ENCODE measurements around the gene AASDHPPT.

AASDHPPT gene

DNA sequence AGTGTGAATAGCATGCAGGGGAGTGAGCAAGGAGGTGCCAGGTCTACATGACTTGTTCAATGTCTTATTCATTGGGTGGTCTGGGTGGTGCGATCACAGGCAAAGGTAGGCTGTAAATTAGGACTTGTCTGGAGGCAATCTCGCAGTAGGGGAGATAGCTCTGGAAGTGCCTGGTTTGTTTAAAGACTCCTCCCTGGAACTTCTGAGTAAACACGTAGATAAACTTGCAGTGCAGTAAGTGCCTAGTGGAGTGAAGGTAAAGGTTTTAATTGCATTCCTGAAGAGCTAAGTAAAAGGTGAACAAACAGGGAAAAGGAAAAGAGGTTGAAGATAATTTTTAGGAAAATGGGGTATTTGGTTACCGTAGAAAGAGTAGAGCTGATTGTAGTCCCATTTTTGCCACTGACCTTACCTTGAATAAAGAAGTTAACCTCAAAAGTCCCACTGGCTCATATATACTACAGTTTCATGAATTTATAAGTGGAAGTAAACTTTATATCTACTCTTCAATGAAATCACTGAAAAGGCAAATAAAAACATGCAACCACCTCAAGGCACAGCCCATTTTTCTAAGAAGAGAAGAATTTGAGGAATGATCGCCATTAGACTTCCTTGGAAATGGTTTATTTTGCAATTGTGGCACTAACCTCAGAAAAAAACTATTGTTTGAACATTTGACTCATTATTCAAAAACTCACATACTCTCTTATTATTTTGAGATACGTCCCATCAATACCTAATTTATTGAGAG, 44.3 kb downstream of the AASDHPPT start:
- H3K9ac ChIP-seq: no peak overlapping the region
- H3K4me1 ChIP-seq: no peaks in the 10 kb centered on the region
- no peak overlapping the region for H3K4me2 ChIP-seq
- no peaks in the 10 kb centered on the region for H3K9me3 ChIP-seq
- no peaks in the 10 kb centered on the region for H3K36me3 ChIP-seq
- no peaks in the 10 kb centered on the region for H3K27me3 ChIP-seq
- H3K4me3 ChIP-seq: no peak overlapping the region
- H3K27ac ChIP-seq: no peak overlapping the region
- no peak for TF ChIP-seq Cebpa-rat (IDR thresholded peaks at IDR 0.05)
- no peaks in the 10 kb centered on the region for H4K20me1 ChIP-seq

DNA sequence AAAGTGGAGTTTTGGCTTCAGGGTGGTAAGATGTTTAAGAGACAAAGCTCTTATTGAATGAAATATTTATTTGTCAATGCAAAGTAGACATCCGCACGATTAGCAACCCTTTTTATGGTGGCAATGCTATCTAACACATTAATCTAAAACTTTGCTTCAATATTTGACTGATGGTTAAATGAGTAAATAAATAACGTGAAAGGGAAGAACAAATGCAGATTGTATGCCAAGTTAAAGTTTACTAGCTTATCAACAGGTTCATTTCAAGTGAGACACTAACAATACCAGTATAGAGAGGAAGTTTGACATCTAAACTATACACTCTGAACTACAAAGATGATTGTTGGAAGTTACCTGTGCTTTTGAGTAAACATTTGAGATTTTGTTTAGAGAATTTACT, 50.1 kb downstream of the AASDHPPT start:
- Histone ChIP-seq H4K20me1 (no peaks in the 10 kb centered on the region), H3K4me3 (no peak overlapping the region), H3K9me3 (no peaks in the 10 kb centered on the region), H3K27ac (no peak overlapping the region), H3K27me3 (no peaks in the 10 kb centered on the region), H3K4me1 (no peaks in the 10 kb centered on the region), H3K36me3 (no peaks in the 10 kb centered on the region), H3K9ac (no peak overlapping the region), H3K4me2 (no peak overlapping the region)
- TF ChIP-seq Cebpa-rat (IDR thresholded peaks at IDR 0.05): no peak

DNA sequence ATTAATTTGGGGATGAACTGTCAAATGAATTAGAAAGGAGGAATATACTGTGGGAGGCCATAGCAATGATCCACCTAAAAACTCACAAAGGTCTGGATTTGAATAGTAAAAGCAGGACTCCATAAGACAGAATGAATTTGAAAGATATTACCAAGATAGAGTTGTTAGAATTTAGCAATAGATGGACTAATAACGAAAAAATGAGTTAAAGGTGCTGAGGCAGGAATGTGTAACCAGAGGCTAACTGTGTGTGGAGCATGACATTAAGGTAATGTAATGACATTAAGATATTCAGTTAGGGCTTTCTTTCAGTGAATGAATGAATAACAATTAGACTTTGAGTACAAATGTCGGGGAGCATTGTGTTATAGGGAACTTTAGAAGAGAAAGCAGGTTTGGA, 51.3 kb downstream of the AASDHPPT start:
- no peak for TF ChIP-seq Cebpa-rat (IDR thresholded peaks at IDR 0.05)
- H3K27ac ChIP-seq: no peak overlapping the region

DNA sequence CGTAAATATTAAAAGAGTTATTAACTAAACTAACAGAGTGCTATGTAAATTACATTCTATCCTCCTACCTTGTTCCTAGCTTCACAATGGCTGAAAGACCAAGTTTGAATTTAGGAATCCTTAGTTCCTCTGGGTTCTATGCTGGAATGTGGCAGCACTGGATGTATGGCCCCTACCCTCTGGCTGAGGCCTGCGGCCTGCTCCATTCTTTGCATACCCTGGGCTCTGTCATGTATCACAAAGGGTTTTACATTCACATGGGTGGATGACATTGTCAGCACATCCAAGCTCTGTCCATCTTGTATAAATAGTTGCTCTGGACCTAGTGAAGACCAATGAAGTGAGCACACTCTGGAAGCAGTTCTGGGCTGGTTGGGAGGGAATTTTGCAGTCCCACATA, 54.5 kb downstream of the AASDHPPT start:
- Histone ChIP-seq H3K4me2 (no peak overlapping the region), H3K9ac (no peak overlapping the region), H4K20me1 (no peaks in the 10 kb centered on the region), H3K27ac (no peak overlapping the region), H3K4me1 (no peaks in the 10 kb centered on the region), H3K27me3 (no peaks in the 10 kb centered on the region), H3K36me3 (no peaks in the 10 kb centered on the region), H3K9me3 (no peaks in the 10 kb centered on the region), H3K4me3 (no peak overlapping the region)
- no peak for TF ChIP-seq Cebpa-rat (IDR thresholded peaks at IDR 0.05)

More for the DNA sequence above, 51.3 kb downstream of the AASDHPPT start:
- Histone ChIP-seq H3K4me2 (no peak overlapping the region), H4K20me1 (no peaks in the 10 kb centered on the region), H3K36me3 (no peaks in the 10 kb centered on the region), H3K27me3 (no peaks in the 10 kb centered on the region), H3K4me1 (no peaks in the 10 kb centered on the region), H3K9ac (no peak overlapping the region), H3K4me3 (no peak overlapping the region), H3K9me3 (no peaks in the 10 kb centered on the region)

DNA sequence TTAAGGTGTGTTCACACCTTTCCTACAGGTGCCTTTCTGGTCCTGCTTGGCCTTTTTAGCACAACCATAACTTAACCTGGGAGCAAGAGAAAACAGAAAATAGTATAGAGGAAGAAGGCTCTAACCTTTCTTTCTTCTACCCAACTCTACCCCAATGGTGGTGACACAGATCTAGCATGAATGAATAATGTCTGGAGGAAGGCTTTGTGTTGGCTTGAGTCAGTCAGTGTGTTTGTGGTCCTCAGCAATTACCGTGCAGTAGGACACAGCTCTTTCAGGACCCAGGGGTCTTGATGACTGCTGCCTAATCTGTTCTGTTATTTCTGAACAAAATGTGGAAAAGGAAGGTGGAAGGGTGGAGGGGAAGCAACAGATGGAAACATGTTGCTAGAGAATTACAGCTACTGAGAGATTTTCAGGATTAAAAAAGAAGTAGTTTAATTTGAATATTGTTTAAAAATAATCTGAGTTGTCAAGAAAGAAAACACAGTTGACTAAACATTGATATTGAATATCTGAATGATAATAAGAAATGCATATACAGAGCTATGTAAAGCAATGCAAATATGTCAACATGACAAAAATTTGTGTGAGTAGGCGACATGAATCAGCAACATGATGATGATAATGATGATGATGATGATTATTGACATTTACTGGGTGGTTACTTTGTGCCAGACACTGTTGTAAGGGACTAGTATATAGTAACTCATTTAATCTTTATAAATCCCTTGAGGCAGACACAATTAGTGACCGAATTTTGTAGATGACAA, 55.3 kb downstream of the AASDHPPT start:
- Histone ChIP-seq H3K9ac (no peak overlapping the region), H3K36me3 (no peaks in the 10 kb centered on the region)

DNA sequence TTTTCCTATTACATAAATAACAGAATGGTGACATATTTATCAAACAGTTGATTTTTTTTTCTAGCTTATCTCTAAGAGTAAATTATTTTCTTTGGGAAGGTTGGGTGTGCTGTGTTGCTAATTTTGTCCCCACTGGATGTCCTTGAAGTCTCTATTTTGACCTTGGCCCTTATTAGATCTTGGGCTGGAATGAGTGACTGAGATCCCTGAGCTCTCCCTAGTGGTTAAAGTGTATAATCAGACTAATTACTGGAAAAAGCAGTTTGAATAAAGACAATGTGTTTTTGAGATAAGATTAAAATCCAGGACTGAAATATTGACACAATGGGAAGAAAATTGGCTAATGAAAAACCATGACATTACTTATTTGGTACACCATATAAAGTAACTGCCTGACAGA, 56.1 kb downstream of the AASDHPPT start:
- H4K20me1 ChIP-seq: no peaks in the 10 kb centered on the region
- no peaks in the 10 kb centered on the region for H3K36me3 ChIP-seq
- no peak overlapping the region for H3K9ac ChIP-seq
- no peaks in the 10 kb centered on the region for H3K27me3 ChIP-seq
- no peaks in the 10 kb centered on the region for H3K4me1 ChIP-seq
- H3K27ac ChIP-seq: no peak overlapping the region
- H3K9me3 ChIP-seq: peaks cover 5% of the 10 kb centered on the region; the same call in 1 of the 2 replicates
- no peak for TF ChIP-seq Cebpa-rat (IDR thresholded peaks at IDR 0.05)
- H3K4me3 ChIP-seq: no peak overlapping the region
- no peak overlapping the region for H3K4me2 ChIP-seq

More for the DNA sequence above, 55.3 kb downstream of the AASDHPPT start:
- H3K27me3 ChIP-seq: no peaks in the 10 kb centered on the region
- no peak for TF ChIP-seq Cebpa-rat (IDR thresholded peaks at IDR 0.05)
- no peak overlapping the region for H3K4me3 ChIP-seq
- no peak overlapping the region for H3K4me2 ChIP-seq
- H3K4me1 ChIP-seq: no peaks in the 10 kb centered on the region
- no peak overlapping the region for H3K27ac ChIP-seq
- no peaks in the 10 kb centered on the region for H3K9me3 ChIP-seq
- no peaks in the 10 kb centered on the region for H4K20me1 ChIP-seq

DNA sequence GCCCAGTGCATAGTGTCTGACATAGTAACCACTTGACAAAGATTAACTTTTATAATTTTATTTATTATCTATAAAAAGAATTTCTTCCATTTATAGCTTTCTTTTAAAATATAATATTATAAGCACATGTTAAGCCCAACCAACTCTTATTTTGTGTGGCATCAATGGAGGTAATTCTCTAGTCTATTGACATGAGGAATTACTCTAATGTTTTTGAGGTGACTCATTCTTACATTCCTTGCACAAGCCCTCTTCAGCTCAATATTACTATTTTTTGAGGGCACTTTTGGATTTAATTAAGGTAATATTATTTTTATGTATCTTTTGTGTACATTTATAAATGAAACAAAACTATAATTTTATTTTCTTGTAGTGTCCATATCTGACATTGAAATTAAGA, 59.6 kb downstream of the AASDHPPT start:
- no peak overlapping the region for H3K27ac ChIP-seq
- H3K4me1 ChIP-seq: no peaks in the 10 kb centered on the region
- no peak overlapping the region for H3K4me3 ChIP-seq
- peaks cover 5% of the 10 kb centered on the region; the same call in 1 of the 2 replicates for H3K9me3 ChIP-seq
- H3K4me2 ChIP-seq: no peak overlapping the region
- H3K9ac ChIP-seq: no peak overlapping the region
- H3K36me3 ChIP-seq: no peaks in the 10 kb centered on the region
- no peaks in the 10 kb centered on the region for H4K20me1 ChIP-seq
- no peaks in the 10 kb centered on the region for H3K27me3 ChIP-seq
- TF ChIP-seq Cebpa-rat (IDR thresholded peaks at IDR 0.05): no peak

DNA sequence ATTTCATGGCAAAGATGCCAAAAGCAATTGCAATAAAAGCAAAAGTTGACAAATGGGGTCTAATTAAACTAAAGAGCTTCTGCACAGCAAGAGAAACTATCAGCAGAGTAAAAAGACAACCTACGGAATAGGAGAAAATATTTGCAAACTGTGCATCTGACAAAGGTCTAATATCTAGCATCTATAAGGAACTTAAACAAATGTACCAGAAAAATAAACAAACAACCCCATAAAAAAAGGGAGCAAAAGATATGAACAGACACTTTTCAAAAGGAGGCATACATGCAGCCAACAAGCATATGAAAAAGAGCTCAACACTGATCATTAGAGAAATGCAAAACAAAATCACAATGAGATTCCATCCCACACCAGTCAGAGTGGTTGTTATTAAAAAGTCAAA, 60.3 kb downstream of the AASDHPPT start:
- no peak overlapping the region for H3K9ac ChIP-seq
- no peaks in the 10 kb centered on the region for H3K36me3 ChIP-seq
- H3K9me3 ChIP-seq: peaks cover 5% of the 10 kb centered on the region; the same call in 1 of the 2 replicates
- no peaks in the 10 kb centered on the region for H3K4me1 ChIP-seq
- H3K4me3 ChIP-seq: no peak overlapping the region
- no peaks in the 10 kb centered on the region for H4K20me1 ChIP-seq
- H3K27ac ChIP-seq: no peak overlapping the region
- no peak for TF ChIP-seq Cebpa-rat (IDR thresholded peaks at IDR 0.05)
- no peaks in the 10 kb centered on the region for H3K27me3 ChIP-seq
- no peak overlapping the region for H3K4me2 ChIP-seq

Data from BLaER1 (cell line).